HG03280 (cell line): ENCODE data around the gene TOP3B.
A peak's percentile ranks its signal among the peaks of the same experiment; 100 is the strongest.

Experiments
- ATAC-seq: cut with Tn5 transposase; IDR thresholded peaks from one replicate; pipeline ENCODE4 v1.9.1; 2021; ENCODE audit warnings: mild to moderate bottlenecking, moderate library complexity; ENCODE audit not compliant: unreplicated experiment

Gene TOP3B

GRCh38 chr22:21964234-21964633 is 18.4 kb downstream of the TOP3B start:
- ATAC-seq: no peak

- ATAC-seq: no peak
Observed at GRCh38 chr22:21963790-21964211, 18.8 kb downstream of the TOP3B start.

GRCh38 chr22:21963286-21963685 is 19.3 kb downstream of the TOP3B start:
- ATAC-seq: no peak

- no peak for ATAC-seq
Observed at GRCh38 chr22:21962655-21962949, 20.0 kb downstream of the TOP3B start.

GRCh38 chr22:21961886-21962654 is 20.5 kb downstream of the TOP3B start:
- ATAC-seq: no peak

GRCh38 chr22:21961127-21961867 is 21.3 kb downstream of the TOP3B start:
- no peak for ATAC-seq

GRCh38 chr22:21960200-21961126 is 22.1 kb downstream of the TOP3B start:
- no peak for ATAC-seq

- no peak for ATAC-seq
Observed at GRCh38 chr22:21959274-21960074, 23.1 kb downstream of the TOP3B start.

GRCh38 chr22:21958360-21959273 is 24.0 kb downstream of the TOP3B start:
- ATAC-seq: no peak

GRCh38 chr22:21952586-21953571 is 29.7 kb downstream of the TOP3B start, which contains the start of gene PPM1F:
PPM1F (minus strand) TSS chr22:21952848; CDS start chr22:21946048, 6,800 bp downstream.
- peak; percentile 82 for ATAC-seq

- ATAC-seq: no peak
Observed at GRCh38 chr22:21951931-21952465, 30.6 kb downstream of the TOP3B start.

GRCh38 chr22:21951062-21951461 is 31.5 kb downstream of the TOP3B start:
- ATAC-seq: no peak

GRCh38 chr22:21949948-21950347 is 32.6 kb downstream of the TOP3B start:
- no peak for ATAC-seq

- no peak for ATAC-seq
Observed at GRCh38 chr22:21949569-21949918, 33.0 kb downstream of the TOP3B start.

GRCh38 chr22:21948824-21949568 is 33.6 kb downstream of the TOP3B start:
- ATAC-seq: no peak

GRCh38 chr22:21948390-21948789 is 34.2 kb downstream of the TOP3B start:
- no peak for ATAC-seq
